H1 (cell line): ENCODE measurements around the gene RNF157. TPM values are rescaled to one million over a fixed set of nuclear protein-coding genes. Genes with fewer than 3 reads are reported as not detected.

Source experiments
- ASH2L ChIP-seq: fragments of 200-600, 300-600 bp; sonication (generic); IDR thresholded peaks from one replicate; pipeline ENCODE4 v1.7.1; 2017; ENCODE audit warnings: low read length
- CEBPB ChIP-seq: IDR thresholded peaks from 2 replicates; pipeline ENCODE4 v1.6.1; 2012; ENCODE audit warnings: low read depth, low read length
- FOSL1 ChIP-seq: IDR thresholded peaks from 2 replicates; pipeline ENCODE4 v1.6.1; 2011; ENCODE audit warnings: mild to moderate bottlenecking, low read depth, low read length, moderate library complexity; ENCODE audit not compliant: insufficient read depth
- NANOG ChIP-seq: IDR thresholded peaks from 2 replicates; pipeline ENCODE4 v1.6.1; 2011; ENCODE audit warnings: low read length, low read depth, mild to moderate bottlenecking, inconsistent platforms; ENCODE audit not compliant: insufficient read depth, poor library complexity, severe bottlenecking
- NRF1 ChIP-seq: IDR thresholded peaks from 2 replicates; pipeline ENCODE4 v1.6.1; 2011; ENCODE audit warnings: mild to moderate bottlenecking, low read depth, low read length, improper control_type of control experiment
- RXRA ChIP-seq: IDR thresholded peaks from 2 replicates; pipeline ENCODE4 v1.6.1; 2011; ENCODE audit warnings: low read depth, mild to moderate bottlenecking, low read length, moderate library complexity; ENCODE audit not compliant: insufficient read depth
- SIX5 ChIP-seq: IDR thresholded peaks from 2 replicates; pipeline ENCODE4 v1.6.1; 2011; ENCODE audit warnings: mild to moderate bottlenecking, low read depth, low read length
- USF2 ChIP-seq: IDR thresholded peaks from 2 replicates; pipeline ENCODE4 v1.6.1; 2011; ENCODE audit warnings: low read length, improper control_type of control experiment
- polyA plus RNA-seq, 7 experiments: library from polyadenylated mRNA; depleted of rRNA in 3 of 7; stranded (reverse) in 5 of 7; unstranded in 2 of 7; fragments of >200 nt in 5 of 7; fragments of 200-250 nt in 2 of 7; gene quantifications; 1 replicate in 5 of 7; 2 replicates in 1 of 7; 4 replicates in 1 of 7; pipeline versions ENCODE4 v1.2.1 to v1.2.3, GENCODE V29; 2011 to 2013; ENCODE audit warnings: missing spikeins in 2 of 7, mixed read lengths in 2 of 7
- total RNA-seq: library from RNA; stranded (reverse); fragmentation: NEBNext Ultra II Directional; extraction: Animal tissue kit (Norgen Biotek cat#: 25700); gene quantifications from 2 replicates; pipeline ENCODE4 v1.2.1, GENCODE V29; 2021
- TF ChIP-seq, protein P1 (sequence below), 3 experiments: IDR thresholded peaks; 1 replicate in 2 of 3; 2 replicates in 1 of 3; pipeline versions ENCODE4 v1.5.1 to v1.6.1; 2011; ENCODE audit warnings: low read length in 3 of 3, mild to moderate bottlenecking in 3 of 3, inconsistent platforms in 2 of 3, low read depth in 1 of 3, moderate library complexity in 1 of 3; ENCODE audit not compliant: insufficient read depth in 1 of 3; ENCODE audit errors: control extremely low read depth in 1 of 3
- TF ChIP-seq, protein P2 (sequence below): IDR thresholded peaks from 2 replicates; pipeline ENCODE4 v1.6.1; 2012; ENCODE audit warnings: low read length, inconsistent platforms

RNF157 gene
- total and polyA plus RNA-seq, 2 of the 8 experiments (the other 6 are each of a cell fraction or from before 2014, with no cell fraction given): 13.4 to 16.7 TPM

DNA sequence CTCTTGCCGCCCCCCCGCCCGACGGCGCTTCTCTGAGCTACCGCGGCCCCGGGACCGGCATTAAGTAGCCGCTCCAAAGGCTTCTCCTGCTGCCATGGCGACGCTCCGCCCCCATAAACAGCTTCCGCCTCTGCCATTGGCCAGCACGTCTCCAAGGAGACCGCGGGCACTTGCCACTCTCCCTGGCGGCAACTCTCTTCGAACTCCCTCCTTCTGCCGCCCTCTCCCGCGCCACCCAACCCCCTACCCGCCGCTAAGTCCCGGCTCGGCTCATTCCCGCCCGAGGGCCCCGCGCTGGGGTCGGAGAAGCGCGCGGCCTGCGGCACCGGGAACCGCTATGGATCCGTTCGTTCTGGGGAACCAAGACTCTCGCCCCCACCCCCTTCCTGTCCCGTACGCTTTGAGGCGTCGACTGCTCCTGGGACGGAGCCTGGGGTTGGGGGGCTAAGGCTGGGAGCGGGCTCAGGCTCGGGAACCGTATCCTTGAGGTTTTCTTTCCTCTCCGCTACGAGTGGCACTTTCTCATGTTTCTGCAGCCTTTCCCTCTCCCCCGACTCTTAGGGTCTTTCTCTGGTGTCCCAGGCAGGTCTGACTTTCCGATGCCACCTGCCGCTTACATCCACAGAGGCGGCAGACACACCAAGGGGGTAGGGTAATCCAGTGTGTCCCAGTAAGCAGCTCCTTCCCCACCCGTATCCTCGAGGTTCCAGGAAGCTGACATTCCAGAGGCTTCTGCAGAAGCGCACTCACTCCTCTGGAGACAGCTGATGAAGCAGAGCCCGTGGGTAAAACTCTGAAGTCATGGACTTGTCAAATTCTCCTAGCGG, 98.9 kb downstream of the RNF157 start, which contains the start of gene FOXJ1 (continued):
- TF ChIP-seq, protein P1, sequence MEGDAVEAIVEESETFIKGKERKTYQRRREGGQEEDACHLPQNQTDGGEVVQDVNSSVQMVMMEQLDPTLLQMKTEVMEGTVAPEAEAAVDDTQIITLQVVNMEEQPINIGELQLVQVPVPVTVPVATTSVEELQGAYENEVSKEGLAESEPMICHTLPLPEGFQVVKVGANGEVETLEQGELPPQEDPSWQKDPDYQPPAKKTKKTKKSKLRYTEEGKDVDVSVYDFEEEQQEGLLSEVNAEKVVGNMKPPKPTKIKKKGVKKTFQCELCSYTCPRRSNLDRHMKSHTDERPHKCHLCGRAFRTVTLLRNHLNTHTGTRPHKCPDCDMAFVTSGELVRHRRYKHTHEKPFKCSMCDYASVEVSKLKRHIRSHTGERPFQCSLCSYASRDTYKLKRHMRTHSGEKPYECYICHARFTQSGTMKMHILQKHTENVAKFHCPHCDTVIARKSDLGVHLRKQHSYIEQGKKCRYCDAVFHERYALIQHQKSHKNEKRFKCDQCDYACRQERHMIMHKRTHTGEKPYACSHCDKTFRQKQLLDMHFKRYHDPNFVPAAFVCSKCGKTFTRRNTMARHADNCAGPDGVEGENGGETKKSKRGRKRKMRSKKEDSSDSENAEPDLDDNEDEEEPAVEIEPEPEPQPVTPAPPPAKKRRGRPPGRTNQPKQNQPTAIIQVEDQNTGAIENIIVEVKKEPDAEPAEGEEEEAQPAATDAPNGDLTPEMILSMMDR (IDR thresholded peaks at IDR 0.05; ENCODE audit: control extremely low read depth in 1 of 3, insufficient read depth in 1 of 3, low read depth in 1 of 3, low read length in 3 of 3): no peak
- TF ChIP-seq RXRA (no peak), ASH2L (peak; percentile 88), FOSL1 (no peak), CEBPB (no peak), SIX5 (no peak), USF2 (no peak), NRF1 (no peak), NANOG (no peak)
- TF ChIP-seq, protein P2, sequence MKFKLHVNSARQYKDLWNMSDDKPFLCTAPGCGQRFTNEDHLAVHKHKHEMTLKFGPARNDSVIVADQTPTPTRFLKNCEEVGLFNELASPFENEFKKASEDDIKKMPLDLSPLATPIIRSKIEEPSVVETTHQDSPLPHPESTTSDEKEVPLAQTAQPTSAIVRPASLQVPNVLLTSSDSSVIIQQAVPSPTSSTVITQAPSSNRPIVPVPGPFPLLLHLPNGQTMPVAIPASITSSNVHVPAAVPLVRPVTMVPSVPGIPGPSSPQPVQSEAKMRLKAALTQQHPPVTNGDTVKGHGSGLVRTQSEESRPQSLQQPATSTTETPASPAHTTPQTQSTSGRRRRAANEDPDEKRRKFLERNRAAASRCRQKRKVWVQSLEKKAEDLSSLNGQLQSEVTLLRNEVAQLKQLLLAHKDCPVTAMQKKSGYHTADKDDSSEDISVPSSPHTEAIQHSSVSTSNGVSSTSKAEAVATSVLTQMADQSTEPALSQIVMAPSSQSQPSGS: no peak
